Measurements from ENCODE around the gene FAHD2B. TPM values are rescaled to one million over a fixed set of nuclear protein-coding genes. Genes with fewer than 3 reads are reported as not detected.
"Not testable (repeated sequence)": the region's sequence is repeated elsewhere in the genome, so short reads cannot be mapped to it uniquely, and the experiment has no call there.

Gene FAHD2B
- total RNA-seq, 1 experiment from 2014 or later: 25.5 TPM

DNA sequence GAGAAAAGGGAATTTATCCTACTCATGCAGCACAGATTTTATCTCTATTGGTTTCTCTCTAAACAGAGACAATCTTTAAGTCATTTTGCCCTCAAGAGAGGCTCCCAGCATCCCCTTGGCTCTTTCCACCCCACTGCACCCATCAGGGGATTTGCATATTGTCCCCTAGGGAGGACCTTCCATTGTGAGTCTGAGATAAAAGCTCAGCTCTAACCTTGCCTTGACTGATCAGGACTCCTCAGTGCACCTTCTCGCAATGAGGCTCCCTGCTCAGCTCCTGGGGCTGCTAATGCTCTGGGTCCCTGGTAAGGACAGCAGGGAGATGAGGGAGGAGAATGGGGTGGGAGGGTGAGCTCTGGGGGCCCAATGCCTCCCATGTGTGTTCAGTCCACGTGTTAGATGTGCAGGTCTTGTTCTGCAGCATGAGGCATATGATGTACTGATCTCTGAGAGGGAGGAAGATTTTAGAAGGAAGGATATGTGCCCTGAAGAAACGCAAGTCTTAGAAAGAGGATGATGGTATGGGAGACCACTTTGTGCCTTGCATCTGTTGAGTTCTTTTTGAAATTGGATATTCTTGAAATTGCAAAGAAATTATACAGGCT, 48.7 kb downstream of the FAHD2B start:
- not testable (repeated sequence) for H3K27me3 ChIP-seq (ENCODE audit: control insufficient read depth, insufficient read depth, low read length); H3K4me3 ChIP-seq (ENCODE audit: insufficient read depth, low read depth, low read length); H3K36me3 ChIP-seq (replicated peaks; ENCODE audit: control insufficient read depth, insufficient read depth, low read length); DNase-seq

Other genes with a start within 250 kb of the FAHD2B start
- 13.1 and 13.5 TPM in 2 replicates for gene ANKRD39, start 236.9 kb downstream of the FAHD2B start, total RNA-seq (2014; rRNA removed; shearing (Covaris generic))
- gene SEMA4C, start 224.8 kb downstream of the FAHD2B start, total RNA-seq (2014; rRNA removed; shearing (Covaris generic)): 89.1 and 100 TPM in 2 replicates
- 0.17 and 0.26 TPM in 2 replicates for gene FAM178B, start 108.3 kb downstream of the FAHD2B start, total RNA-seq (2014; rRNA removed; shearing (Covaris generic))
- gene ANKRD36, start 18.3 kb upstream of the FAHD2B start, total RNA-seq (2014; rRNA removed; shearing (Covaris generic)): 2.8 and 6.2 TPM in 2 replicates